Activated CD8-positive, alpha-beta memory T cell treated with anti-CD3 and anti-CD28 coated beads, Interleukin-2, amount 10 ng/mL, durations not matched to agents 7 days and 5 days (primary cell): Measurements from ENCODE around the gene TNFRSF18. TPM values are rescaled to one million over a fixed set of nuclear protein-coding genes. Genes with fewer than 3 reads are reported as not detected.
"Not testable (repeated sequence)": the region's sequence is repeated elsewhere in the genome, so short reads cannot be mapped to it uniquely, and the experiment has no call there.

Source experiments
- ATAC-seq: fragments of 150-1000 bp; cut with Tn5 transposase; one replicate; pipeline ENCODE4 v1.10.0; 2021; ENCODE audit warnings: moderate library complexity
- CTCF ChIA-PET: fragments of 350-600 bp; sonication (Branson Sonifier 250); formaldehyde crosslinking; loops from one replicate; lab custom pipeline; 2021; ENCODE audit warnings: antibody characterized with exemption; lab: Charles Lee
- DNase-seq: peaks from one replicate; pipeline ENCODE4 v3.0.0-alpha.2; 2020
- H3K27ac Mint-ChIP-seq: one replicate; pipeline ENCODE4 v1.8.0; 2021; ENCODE audit warnings: mild to moderate bottlenecking, mixed read lengths
- H3K27me3 Mint-ChIP-seq: one replicate; pipeline ENCODE4 v1.8.0; 2021; ENCODE audit warnings: mixed read lengths
- H3K36me3 Mint-ChIP-seq: one replicate; pipeline ENCODE4 v1.8.0; 2021; ENCODE audit warnings: mild to moderate bottlenecking, mixed read lengths
- H3K4me1 Mint-ChIP-seq: one replicate; pipeline ENCODE4 v1.8.0; 2021; ENCODE audit warnings: mixed read lengths
- H3K4me3 Mint-ChIP-seq: one replicate; pipeline ENCODE4 v1.8.0; 2021; ENCODE audit warnings: mild to moderate bottlenecking, moderate library complexity, mixed read lengths
- H3K9me3 Mint-ChIP-seq: one replicate; pipeline ENCODE4 v1.8.0; 2022; ENCODE audit warnings: low read depth, mixed read lengths
- total RNA-seq, 2 experiments: library from RNA; stranded (reverse); gene quantifications; one replicate each; pipeline ENCODE4 v1.2.3, GENCODE V29; 2021

The TNFRSF18 gene
- total RNA-seq, 2 experiments from 2014 or later = 28.1 to 156 TPM

DNA sequence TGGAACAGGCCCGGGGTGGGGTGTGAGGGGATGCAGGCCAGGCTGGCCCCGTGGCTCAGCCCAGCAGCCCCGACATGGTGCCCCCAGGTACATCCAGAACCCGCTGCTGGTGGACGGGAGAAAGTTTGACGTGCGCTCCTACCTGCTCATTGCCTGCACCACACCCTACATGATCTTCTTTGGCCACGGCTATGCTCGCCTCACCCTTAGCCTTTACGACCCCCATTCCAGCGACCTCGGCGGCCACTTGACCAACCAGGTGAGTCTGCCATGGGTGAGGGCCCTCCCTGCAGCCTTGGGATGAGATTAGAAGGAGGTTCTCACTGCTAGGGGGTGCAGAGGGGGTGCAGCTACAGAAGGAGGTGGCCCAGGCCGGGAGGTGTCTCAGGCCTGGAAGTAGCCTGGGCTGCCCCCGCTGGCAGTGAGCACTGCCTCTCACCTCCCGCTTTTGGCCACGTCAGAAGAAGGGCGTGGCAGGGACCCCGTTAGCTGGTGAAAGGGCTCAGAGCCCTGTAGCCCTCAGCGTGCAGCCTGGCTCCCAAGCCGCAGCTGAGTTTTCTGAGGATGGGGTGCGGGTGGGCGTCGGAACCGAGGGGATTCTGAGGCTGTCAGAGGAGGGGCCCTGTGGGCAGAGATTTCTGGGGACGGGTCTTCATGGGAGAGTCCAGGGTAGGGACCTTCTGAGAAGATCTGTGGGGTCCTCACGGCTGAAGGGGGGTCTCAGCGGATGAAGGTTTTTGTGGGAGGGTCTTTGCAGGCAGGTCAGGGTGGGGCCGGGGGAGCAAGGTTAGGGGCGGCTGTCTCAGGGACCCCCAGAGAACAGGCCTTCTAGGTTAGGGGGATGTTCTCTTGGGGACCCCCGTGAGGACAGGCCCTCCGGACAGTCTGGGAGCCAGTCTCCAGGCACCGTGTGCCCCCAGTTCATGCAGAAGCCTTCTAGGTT is 22.3 kb downstream of the TNFRSF18 start:
- CTCF ChIA-PET = no interaction called here
- no peaks in the 10 kb centered on the region for H3K4me1 Mint-ChIP-seq
- H3K4me3 Mint-ChIP-seq = no peak overlapping the region
- H3K36me3 Mint-ChIP-seq = no peaks in the 10 kb centered on the region
- ATAC-seq (no peak), DNase-seq (no peak)
- no peaks in the 10 kb centered on the region for H3K9me3 Mint-ChIP-seq
- peaks cover 10% of the 10 kb centered on the region for H3K27me3 Mint-ChIP-seq
- H3K27ac Mint-ChIP-seq = no peak overlapping the region

DNA sequence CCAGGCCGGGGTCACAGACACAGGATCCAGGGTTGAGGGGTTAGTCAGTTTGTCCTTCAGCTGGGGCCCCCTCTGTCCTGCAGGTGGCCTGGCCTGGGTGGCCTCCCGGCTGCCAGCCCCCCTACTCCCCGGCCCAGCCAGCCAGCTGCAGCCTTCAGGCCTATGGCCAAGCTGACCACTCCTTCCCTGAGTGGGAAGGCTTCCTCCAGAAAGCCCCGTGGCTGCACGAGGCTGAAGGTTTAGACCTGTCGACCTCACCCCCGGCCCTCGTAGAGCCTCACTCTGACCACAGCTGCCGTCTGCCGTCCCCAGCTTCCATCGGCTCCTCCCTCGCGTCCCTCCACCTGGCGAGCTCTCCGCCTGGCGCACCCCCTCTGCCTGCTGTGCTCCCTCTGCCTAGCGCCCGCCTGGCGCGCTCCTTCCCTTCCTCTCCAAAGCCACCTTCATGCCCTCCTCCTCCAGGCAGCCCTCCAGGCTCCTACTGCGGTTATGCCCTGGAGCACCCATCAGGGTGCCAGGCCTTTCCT is 23.1 kb downstream of the TNFRSF18 start:
- Mint-ChIP-seq H3K36me3 (no peaks in the 10 kb centered on the region), H3K27ac (no peak overlapping the region), H3K27me3 (peaks cover 7% of the 10 kb centered on the region), H3K4me3 (no peak overlapping the region), H3K9me3 (no peaks in the 10 kb centered on the region), H3K4me1 (no peaks in the 10 kb centered on the region)
- ATAC-seq (no peak), DNase-seq (no peak)
- CTCF ChIA-PET = no interaction called here

DNA sequence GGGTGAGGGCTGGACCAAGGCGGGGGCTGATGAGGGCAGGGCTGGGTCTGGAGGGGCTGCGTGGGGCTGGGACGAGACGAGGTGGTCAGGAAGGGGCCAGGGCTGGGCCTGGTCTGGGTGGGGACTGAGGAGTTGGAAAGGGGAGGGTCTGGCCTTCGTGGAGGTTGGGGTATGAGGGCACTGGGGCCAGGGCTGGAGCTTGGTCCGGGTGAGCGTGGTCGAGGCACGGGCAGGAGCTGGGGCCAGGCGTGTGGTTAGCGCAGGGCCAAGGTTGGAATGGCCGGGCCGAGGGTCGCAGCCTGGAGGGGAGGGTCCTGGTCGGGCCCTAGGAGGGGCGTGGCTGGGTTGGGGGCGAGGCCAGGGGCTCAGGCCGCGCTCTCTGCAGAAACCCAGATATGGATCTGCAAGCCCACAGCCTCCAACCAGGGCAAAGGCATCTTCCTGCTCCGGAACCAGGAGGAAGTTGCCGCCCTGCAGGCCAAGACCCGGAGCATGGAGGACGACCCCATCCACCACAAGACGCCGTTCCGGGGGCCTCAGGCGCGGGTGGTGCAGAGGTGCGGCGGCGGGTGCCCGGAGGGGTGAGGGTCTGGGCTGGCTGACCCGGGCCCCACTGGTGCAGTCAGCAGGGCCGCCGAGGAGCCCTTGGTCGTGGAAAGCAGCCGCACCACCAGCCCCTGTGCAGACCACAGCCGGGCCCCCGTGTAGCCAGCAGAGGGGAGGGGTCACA is 23.7 kb downstream of the TNFRSF18 start:
- ATAC-seq = no peak
- H3K27me3 Mint-ChIP-seq = peaks cover 3% of the 10 kb centered on the region
- no peaks in the 10 kb centered on the region for H3K9me3 Mint-ChIP-seq
- CTCF ChIA-PET = no interaction called here
- no peak for DNase-seq
- no peaks in the 10 kb centered on the region for H3K4me1 Mint-ChIP-seq
- H3K4me3 Mint-ChIP-seq = no peak overlapping the region
- H3K27ac Mint-ChIP-seq = no peak overlapping the region
- no peaks in the 10 kb centered on the region for H3K36me3 Mint-ChIP-seq

DNA sequence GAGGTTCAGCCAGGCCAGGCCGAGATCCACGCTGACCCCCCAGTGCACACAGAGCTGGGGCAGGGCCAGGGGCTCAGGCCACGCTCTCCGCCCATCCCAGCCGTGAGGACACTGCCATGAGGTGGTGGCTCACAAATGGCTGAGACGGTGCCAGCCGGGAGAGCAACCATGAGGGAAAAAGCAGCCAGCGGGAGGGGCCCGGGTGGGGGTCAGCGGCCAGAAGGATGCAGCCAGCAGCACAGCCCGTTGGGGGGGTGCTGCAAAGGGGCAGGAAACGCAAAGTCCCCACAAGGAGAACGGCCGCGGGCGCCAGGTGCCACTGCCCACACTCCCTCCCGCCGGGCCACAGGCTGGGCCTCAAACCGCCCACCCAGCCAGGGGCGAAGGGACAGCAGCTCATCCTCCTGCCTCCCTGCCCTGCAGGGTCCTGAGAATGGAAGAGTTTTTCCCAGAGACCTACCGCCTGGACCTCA is 24.4 kb downstream of the TNFRSF18 start:
- no peak for DNase-seq
- Mint-ChIP-seq H3K9me3 (no peaks in the 10 kb centered on the region), H3K27me3 (peaks cover 5% of the 10 kb centered on the region), H3K4me1 (no peaks in the 10 kb centered on the region), H3K27ac (no peak overlapping the region), H3K36me3 (no peaks in the 10 kb centered on the region), H3K4me3 (no peak overlapping the region)
- CTCF ChIA-PET = no interaction called here
- ATAC-seq = no peak

DNA sequence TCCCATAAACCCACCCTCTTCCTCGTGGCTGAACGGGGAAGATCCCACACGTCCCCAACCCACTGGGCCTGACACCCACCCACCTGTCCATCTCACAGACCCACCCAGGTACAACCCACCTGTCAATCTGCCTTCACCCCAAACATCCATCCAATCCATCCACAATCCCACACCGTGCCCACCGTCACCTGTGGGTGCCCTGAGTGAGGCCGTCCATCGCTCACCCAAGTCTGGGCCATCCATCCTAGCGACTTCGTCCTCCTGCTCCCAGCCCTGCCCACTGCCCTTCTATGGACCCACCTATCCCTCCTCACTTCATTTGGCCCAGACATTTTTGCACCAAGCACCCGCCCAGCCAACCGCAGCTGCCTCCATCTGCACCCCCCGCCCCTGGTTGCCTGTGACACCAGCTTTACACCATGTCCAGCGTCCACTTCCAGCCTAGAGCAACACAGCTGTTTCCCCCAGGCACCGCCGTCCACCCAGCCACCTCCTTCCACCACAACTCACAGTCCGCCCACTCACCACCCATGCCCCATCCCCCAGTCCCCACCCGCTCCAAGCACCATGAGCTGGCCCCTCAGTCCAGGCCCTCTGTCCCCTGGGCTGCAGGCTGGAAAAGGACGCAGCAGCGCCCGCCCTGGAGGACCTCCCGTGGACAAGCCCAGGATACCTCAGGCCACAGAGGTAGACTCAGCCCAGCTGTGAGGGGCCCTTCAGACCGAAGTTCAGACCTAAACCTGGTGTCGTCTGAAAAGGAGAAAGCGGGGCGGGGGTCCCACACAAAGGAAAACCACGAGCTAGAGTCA is 25.1 kb downstream of the TNFRSF18 start:
- no peak overlapping the region for H3K4me3 Mint-ChIP-seq
- CTCF ChIA-PET = no interaction called here

DNA sequence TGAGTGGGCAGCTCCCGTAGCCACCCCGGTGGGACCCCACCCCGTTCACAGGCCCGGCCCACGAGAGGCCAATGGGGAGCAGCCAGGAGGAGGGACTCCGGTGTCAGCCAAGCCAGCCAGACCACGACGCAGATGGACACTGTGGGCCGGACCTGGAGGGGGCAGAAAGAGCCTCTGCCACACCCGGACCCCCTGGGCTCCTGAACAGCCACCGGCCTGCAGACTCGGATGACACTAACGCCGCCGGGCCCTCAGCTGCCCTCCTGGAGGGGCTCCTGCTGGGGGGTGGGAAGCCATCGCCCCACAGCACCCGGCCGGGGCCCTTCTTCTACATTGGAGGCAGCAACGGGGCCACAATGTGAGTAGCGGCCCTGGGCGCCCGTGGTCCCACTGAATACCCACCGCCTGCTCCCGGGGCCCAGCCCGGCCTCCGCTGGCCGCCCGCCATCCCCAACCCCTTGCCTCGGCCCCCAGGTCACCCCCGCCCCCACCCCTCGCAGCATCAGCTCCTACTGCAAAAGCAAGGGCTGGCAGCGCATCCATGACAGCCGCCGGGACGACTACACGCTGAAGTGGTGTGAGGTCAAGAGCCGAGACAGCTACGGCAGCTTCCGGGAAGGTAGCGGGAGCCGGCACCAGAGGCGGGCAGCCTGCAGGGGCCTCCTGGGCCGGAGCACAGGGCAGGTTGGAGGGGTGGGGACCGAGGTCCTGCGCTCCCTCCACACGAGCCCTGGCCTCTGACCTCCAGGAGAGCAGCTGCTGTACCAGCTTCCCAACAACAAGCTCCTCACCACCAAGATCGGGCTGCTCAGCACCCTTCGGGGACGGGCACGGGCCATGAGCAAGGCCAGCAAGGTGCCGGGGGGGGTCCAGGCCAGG is 26.2 kb downstream of the TNFRSF18 start:
- H3K4me1 Mint-ChIP-seq = no peaks in the 10 kb centered on the region
- DNase-seq (no peak), ATAC-seq (no peak)
- no peaks in the 10 kb centered on the region for H3K9me3 Mint-ChIP-seq
- CTCF ChIA-PET = no interaction called here
- peaks cover 17% of the 10 kb centered on the region for H3K27me3 Mint-ChIP-seq
- no peak overlapping the region for H3K4me3 Mint-ChIP-seq
- no peaks in the 10 kb centered on the region for H3K36me3 Mint-ChIP-seq
- no peak overlapping the region for H3K27ac Mint-ChIP-seq

More for the DNA sequence above, 25.1 kb downstream of the TNFRSF18 start:
- Mint-ChIP-seq H3K27me3 (peaks cover 8% of the 10 kb centered on the region), H3K27ac (no peak overlapping the region), H3K36me3 (no peaks in the 10 kb centered on the region), H3K4me1 (no peaks in the 10 kb centered on the region), H3K9me3 (no peaks in the 10 kb centered on the region)
- ATAC-seq (no peak), DNase-seq (no peak)

DNA sequence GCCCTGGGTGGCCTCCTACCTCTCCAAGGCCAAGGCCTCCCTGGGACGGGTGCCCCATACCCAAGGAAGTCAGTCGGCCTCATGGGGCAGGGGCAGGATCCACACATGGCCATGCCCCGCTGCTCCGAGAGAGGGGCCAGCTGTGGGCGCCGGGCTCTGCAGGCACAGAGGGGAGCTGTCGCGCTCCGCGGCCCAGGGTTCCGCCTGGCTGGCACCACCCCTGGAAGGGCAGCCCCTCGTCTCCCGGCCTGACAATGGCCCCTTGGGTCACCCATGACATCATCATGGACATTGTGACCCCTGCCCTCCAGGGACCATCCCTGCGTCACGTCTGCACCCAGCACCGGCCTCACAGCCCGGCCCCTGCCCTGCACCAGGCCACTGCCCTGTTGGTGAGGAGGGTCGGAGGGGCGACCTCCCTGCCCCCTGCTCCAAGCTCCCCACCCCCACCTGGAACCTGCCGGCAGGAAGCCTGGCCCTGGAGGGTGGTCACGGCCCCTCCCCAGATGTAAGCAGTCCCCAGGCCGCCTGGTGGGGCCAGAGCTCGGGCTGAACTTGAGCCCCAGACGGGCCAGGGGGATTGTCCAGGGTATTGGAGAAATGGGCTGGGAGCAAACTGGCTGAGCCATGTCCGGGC is 26.9 kb downstream of the TNFRSF18 start:
- H3K4me1 Mint-ChIP-seq = peaks cover under 1% of the 10 kb centered on the region
- no peak for ATAC-seq
- H3K27me3 Mint-ChIP-seq = peaks cover 18% of the 10 kb centered on the region
- CTCF ChIA-PET = no interaction called here
- no peak overlapping the region for H3K27ac Mint-ChIP-seq
- no peak overlapping the region for H3K4me3 Mint-ChIP-seq
- no peaks in the 10 kb centered on the region for H3K9me3 Mint-ChIP-seq
- DNase-seq = no peak
- no peaks in the 10 kb centered on the region for H3K36me3 Mint-ChIP-seq

DNA sequence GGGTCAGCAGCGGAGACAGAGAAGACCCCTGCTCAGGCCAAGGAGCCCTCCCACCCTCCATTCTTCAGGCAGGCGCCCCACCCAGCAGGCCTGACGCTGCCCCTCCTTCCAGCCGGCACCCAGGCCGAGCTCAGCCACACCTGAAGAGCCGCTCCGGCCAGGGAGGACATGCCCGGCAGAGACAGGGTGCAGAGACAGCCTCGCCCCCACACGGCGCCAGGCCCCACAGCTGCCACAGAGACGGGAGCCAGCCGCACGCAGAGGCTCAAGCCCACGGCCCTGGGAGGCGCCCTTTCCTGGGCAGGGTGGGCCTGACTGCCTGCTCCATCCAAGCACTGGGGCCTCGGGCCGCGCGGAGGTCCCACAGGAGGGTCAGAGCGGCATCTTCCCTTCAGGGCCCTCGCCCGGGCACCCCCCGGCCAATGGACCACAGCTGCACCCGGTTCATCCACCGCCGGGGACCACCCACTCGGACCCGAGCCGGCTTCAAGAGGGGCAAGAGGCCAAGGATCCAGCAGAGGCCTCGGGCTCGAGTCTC is 27.5 kb downstream of the TNFRSF18 start:
- Mint-ChIP-seq H3K4me1 (peaks cover 5% of the 10 kb centered on the region), H3K4me3 (no peak overlapping the region), H3K9me3 (no peaks in the 10 kb centered on the region), H3K27me3 (peaks cover 21% of the 10 kb centered on the region), H3K27ac (no peak overlapping the region), H3K36me3 (no peaks in the 10 kb centered on the region)
- no peak for ATAC-seq
- DNase-seq = no peak
- CTCF ChIA-PET = no interaction called here

DNA sequence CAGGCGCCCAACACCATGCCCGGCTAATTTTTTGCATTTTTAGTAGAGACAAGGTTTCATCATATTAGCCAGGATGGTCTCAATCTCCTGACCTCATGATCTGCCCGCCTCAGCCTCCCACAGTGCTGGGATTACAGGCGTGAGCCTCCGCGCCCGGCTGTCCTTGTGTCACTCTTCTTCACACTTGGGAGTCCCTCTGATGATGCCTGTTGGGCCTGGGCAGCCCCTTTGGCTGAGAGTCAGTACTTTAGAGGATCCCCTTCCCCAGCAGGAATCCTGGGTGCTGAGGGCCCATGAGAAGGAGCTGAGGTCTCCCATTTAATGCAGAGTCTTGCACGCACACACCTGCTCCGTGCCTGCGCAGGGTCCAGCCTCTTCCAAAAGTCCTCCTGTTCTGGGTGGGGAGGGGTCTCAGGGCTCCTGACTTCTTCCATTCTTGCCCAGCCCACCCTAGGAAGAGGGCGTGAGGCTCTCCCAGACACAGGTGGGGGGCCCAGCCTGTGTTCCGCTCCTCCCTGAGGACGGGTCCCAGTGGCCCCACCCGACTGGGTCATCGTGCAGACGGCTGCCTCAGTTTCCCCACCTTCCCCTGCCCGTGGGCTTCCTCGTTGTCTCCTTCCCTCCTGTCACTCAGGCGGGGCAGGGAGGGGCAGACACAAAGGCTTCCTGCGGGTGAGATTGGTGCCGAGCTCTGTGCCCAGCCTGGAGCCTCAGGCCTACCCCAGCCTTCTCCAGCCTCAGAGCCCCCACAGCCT is 28.8 kb downstream of the TNFRSF18 start:
- DNase-seq = no peak
- ATAC-seq = no peak
- no peaks in the 10 kb centered on the region for H3K36me3 Mint-ChIP-seq

DNA sequence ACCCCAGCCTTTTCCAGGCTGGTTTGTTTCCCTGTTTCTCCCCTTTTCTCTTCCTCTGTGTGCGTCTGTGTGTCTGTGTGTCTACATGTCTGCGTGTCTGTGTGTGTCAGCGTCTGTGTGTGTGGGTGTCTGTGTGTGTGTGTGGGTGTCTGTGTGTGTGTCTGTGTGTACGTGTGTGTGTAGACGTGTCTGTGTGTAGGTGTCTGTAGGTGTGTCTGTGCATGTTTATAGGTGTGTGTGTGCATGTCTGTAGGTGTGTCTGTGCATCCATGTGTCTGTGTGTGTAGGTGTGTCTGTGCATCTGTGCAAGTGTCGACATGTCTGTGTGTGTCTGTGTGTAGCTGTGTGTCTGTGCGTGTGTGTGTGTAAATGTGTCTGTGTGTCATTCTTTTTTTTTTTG is 29.5 kb downstream of the TNFRSF18 start:
- H3K4me1 Mint-ChIP-seq = peaks cover 16% of the 10 kb centered on the region
- no peaks in the 10 kb centered on the region for H3K36me3 Mint-ChIP-seq
- CTCF ChIA-PET = no interaction called here

More for the DNA sequence above, 28.8 kb downstream of the TNFRSF18 start:
- CTCF ChIA-PET = no interaction called here
- no peak overlapping the region for H3K27ac Mint-ChIP-seq
- H3K4me1 Mint-ChIP-seq = peaks cover 12% of the 10 kb centered on the region
- peaks cover 21% of the 10 kb centered on the region for H3K27me3 Mint-ChIP-seq
- no peaks in the 10 kb centered on the region for H3K9me3 Mint-ChIP-seq
- no peak overlapping the region for H3K4me3 Mint-ChIP-seq

DNA sequence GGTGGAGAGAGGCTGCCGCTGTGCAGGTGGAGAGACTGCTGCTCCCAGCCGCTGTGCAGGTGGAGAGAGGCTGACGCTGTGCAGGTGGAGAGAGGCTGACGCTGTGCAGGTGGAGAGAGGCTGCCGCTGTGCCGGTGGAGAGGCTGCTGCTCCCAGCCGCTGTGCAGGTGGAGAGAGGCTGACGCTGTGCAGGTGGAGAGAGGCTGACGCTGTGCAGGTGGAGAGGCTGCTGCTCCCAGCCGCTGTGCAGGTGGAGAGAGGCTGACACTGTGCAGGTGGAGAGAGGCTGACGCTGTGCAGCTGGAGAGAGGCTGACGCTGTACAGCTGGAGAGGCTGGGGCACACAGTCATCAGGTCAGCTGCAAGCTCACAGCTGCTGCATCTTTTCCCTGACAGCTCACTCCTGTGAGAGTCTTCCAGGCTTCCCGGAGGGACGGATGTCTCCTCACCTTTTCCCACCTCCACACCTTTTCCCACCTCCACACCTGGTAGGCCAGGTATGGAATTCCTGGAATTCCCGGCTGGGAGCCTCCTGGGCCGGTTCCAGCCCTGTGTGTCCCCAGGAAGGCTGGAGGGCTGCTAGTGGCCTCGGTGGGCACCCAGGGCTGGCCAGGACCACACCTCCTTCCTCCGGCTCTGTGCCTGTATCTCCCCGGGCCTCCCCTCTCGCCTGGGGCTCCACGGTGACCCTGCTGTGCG is 30.2 kb downstream of the TNFRSF18 start:
- CTCF ChIA-PET = interaction anchor here (2.1 kb wide), 1 partner anchor 54 kb away, joined by 7 read pairs; no protein-coding TSS in a partner anchor
- ATAC-seq = not testable (repeated sequence)
- peaks cover 24% of the 10 kb centered on the region for H3K27me3 Mint-ChIP-seq

More for the DNA sequence above, 29.5 kb downstream of the TNFRSF18 start:
- H3K9me3 Mint-ChIP-seq = no peaks in the 10 kb centered on the region
- H3K27ac Mint-ChIP-seq = no peak overlapping the region
- no peak for ATAC-seq
- no peak overlapping the region for H3K4me3 Mint-ChIP-seq
- H3K27me3 Mint-ChIP-seq = peaks cover 26% of the 10 kb centered on the region
- no peak for DNase-seq

More for the DNA sequence above, 30.2 kb downstream of the TNFRSF18 start:
- not testable (repeated sequence) for H3K27ac Mint-ChIP-seq, H3K4me3 Mint-ChIP-seq, H3K36me3 Mint-ChIP-seq, DNase-seq, H3K9me3 Mint-ChIP-seq
- H3K4me1 Mint-ChIP-seq = peaks cover 17% of the 10 kb centered on the region
